ENCODE measurements around the gene AMTN.
"Not testable (repeated sequence)": the region's sequence is repeated elsewhere in the genome, so short reads cannot be mapped to it uniquely, and the experiment has no call there.

The AMTN gene, protein sequence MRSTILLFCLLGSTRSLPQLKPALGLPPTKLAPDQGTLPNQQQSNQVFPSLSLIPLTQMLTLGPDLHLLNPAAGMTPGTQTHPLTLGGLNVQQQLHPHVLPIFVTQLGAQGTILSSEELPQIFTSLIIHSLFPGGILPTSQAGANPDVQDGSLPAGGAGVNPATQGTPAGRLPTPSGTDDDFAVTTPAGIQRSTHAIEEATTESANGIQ

DNA sequence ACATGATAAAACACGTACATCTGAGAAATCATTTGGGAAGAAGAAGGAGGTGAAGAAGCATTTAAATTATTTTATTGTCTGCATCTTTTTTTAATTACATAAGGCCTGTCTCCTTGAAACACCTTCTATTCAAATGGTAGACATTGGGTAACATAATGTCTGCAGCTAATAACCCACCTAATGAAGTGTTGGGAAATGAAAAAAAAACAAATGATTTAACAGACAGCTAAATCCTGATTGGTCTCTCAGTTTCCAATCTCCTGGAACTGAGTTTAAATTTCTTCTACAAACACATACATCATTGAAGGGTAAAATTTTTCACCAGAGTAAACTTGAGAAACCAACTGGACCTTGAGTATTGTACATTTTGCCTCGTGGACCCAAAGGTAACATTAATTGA is at the start of gene AMTN:
Gene AMTN (plus strand): TSS at position 301 of the 400 bp plus-strand sequence. CDS start 209 bp downstream, outside the sequence.
- DNase-seq (ENCODE audit: low read depth in 2 of 2) = no peak

DNA sequence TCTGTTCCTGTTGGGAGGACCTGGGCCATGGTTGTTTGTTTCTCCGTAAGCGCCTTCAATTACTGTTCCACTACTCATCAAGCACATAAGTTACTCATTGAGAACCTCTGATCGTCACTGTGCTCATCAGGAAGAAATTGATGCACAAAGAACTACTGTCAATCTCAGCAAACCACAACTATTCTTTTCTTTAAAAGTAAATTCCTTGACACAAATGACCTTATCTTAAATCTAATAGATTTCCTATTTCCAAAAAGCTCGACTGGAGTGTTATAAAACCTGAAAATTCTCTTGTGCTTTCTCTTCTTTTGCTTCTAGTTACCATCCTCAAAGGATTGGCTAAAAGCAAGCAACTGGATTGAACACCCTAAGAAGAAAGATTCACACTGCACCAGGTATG is 46.5 kb upstream of the AMTN start, which contains the start of gene MUC7:
Gene MUC7 (plus strand): TSS at position 301 of the 400 bp plus-strand sequence. CDS start 1,825 bp downstream, outside the sequence.
- no peak for DNase-seq (ENCODE audit: low read depth in 2 of 2)

DNA sequence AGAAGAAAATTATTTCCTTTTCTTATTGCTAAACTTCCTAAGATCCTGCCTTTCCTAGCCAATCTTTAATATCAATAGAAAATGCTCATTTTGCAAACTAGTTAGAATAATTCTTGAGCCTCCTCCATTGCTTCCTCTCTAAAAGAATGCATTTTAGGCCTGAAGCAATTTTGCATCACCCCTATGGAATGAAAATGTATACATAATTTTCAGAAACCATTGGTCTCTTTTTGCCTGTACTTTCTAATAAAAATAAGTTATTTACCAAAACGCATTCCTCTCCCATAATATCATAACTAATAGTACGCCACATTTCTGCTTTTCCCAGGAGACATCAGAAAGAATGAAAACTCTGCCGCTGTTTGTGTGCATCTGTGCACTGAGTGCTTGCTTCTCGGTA is 44.7 kb upstream of the AMTN start:
- DNase-seq (ENCODE audit: low read depth in 2 of 2) = no peak

DNA sequence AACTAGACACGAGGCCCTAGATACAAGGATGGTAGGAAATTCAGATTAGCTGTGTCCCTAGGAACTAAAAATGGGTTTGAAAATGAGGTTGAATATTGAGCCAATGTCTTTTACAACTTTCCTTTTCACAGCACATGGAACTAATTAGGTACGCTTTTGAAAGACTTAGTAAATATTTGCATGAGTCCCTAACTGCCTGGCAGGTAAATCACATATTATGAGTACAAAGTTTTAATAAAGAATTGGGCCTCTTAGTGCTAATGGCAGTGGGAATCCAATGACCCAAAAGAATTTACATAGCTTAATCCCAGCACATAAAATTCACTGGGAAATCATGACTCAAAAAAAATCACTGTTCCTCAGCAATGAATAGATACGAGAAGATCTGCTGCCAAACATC is 29.6 kb upstream of the AMTN start:
- no peak for DNase-seq (ENCODE audit: low read depth in 2 of 2)

DNA sequence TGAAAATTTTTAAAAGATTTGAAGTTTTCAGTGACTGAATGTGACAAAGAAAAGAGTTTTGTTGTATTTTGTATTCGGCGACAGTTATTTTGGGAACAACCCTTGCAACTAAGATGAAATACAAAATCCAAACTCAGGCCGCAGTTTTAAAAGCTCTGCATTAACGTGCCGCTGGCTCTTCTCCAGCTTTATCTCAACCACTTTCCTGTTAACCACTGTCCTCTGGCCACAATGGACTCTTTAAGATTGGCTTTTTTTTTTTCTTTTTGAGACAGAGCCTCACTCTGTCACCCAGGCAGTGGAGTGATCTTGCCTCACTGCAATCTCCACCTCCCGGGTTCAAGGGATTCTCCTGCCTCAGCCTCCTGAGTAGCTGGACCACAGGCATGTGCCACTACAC is 22.1 kb upstream of the AMTN start:
- no peak for DNase-seq (ENCODE audit: low read depth in 2 of 2)

DNA sequence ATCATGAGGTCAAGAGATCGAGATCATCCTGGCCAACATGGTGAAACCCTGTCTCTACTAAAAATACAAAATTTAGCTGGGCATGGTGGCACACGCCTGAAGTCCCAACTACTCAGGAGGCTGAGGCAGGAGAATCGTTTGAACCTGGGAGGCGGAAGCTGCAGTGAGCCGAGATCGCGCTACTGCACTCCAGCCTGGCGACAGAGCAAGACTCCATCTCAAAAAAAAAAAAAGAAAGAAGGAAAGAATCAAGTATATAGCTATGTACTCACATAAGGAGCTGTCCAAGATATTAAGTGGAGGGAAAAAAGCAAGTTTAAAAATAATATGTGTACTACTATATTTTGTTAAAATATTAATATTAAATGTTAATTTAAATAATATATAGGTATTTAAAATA is 16.5 kb upstream of the AMTN start:
- DNase-seq (ENCODE audit: low read depth in 2 of 2) = not testable (repeated sequence)

DNA sequence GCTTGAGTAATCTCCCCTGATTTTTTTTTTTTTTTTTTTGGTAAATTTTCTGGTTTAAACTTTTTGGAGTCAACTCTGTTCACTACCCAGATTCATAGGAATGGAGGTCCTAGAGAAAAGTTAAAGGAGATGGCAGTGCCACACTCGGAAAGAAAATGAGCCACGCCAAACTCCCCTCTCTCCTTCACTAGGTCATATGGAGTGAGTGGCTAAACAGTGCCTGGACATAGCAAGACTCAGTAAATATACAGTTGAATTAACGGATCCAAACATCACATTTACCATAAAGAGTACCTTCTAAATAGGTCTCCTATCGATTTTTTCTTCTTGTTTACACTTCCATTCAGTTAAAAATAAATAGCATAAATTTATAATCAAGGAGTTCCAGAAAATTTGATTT is 13.6 kb upstream of the AMTN start:
- no peak for DNase-seq (ENCODE audit: low read depth in 2 of 2)

DNA sequence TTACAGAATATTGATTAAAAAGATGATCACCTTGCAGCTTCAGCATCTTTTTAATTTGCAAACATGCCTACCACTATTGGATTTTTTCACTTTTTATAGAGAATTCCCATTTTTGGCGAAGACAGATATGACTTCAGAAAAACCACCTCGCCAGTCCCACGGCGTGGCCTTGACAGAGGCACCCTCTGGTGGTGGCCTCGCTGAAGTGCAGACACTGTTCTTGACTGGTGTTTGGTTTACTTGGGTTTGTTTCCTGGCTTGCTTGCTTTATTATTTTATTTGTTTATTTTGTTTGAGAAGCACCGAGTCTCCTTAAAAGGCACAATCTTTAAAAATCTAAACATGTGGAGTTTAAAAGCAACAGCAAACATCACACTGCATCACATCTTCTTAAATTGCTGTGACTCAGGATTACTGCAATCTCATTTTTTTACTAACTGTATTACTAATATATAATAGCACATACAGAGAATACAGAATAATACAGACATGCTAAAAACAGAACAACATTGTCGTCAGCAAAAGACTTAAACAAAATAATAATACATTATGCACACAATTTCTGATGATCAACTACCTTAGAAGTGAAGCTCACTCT is 13.1 kb upstream of the AMTN start:
- DNase-seq (ENCODE audit: low read depth in 2 of 2) = peak; percentile 10 to 22

DNA sequence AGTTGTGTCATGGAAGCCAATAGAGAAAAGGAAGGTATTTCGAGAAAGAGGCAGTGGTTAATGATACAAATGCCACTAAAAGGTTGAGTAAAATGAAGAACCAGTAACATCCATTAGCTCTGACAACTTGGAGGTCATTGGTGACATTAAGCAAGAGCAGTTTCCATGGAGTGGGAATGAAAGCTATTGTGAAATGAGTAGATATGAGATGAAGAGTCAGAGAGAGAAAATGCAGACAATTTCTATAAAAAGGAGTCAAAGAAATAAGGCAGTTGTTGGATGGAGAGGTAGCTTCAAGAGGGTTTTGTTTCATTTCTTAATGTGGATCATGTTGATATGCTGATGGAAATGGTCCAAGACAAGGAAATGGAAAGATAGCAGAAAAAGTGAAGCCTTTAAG is 9.6 kb upstream of the AMTN start:
- no peak for DNase-seq (ENCODE audit: low read depth in 2 of 2)

DNA sequence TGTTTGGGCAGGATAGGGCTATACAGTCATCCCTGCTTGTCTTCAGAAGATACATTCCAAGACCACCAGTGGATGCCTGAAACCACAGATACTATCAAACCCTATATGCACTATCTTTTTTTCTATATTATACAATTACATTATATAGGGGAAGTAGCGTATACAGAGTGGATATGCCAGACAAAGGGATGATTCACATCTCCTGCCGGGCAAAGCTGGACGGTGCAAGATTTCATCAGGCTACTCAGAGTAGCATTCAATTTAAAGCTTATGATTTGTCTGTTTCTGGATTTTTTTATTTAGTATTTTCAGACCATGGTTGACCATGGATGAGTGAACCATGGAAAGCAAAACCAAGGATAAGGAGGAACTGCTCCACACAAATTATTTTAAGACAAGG is 7.0 kb upstream of the AMTN start:
- no peak for DNase-seq (ENCODE audit: low read depth in 2 of 2)

DNA sequence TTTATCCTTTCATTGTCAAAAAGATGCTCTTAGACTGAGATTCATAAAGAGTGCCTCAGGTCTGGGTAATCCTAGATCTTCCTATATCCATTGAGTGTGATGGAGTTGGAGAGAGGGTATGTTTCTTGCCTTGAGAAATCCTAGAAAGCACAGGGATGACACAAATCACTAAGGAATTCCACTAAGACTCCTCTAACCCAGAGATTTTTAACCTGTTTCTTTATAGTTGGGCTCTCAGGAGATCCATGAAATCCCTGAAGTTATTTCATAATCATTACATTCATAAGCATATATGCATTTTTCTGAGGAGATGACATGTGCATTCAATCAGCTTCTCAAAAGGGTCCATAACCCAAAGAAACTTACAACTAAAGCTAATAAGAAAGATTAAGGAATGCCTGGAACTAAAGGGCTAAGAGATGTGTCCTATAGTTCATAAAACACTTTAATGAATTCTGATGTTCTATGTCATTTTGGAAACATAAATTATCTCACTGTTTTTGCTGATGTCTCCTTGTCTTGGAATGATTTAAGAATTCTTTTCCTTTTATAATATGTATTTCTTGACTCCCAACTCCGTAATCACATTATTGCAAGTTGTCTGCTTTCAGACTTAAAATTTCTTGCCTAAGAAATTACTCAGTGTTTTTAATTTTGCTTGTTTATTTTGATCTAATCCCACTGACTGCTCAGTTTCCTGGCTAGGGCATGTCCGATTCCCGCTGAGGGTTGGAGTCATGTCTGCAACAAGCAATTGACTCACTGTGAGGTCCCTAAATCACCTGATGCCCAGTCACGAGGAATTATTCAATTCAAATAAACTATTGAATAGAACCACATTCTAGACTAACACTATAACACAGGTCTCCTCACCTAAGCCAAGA is 2.8 kb upstream of the AMTN start:
- no peak for DNase-seq (ENCODE audit: low read depth in 2 of 2)

DNA sequence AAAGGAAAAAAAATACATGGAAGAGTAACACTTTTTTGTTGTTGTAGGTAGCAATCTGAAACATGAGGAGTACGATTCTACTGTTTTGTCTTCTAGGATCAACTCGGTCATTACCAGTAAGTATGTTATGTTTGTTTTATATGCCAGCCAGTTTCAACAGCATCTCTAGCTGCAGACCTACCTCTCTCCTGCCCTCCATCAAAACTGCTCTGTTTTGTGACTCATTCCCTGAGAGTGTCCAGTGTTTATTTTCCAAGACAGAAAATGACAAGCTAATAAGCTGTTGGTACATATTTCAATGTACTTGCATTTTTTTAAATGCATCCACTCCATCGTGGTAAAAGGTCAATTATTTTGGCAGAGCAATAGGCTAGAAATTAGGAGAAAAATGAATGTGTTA is 347 bp downstream of the AMTN start:
- no peak for DNase-seq (ENCODE audit: low read depth in 2 of 2)

DNA sequence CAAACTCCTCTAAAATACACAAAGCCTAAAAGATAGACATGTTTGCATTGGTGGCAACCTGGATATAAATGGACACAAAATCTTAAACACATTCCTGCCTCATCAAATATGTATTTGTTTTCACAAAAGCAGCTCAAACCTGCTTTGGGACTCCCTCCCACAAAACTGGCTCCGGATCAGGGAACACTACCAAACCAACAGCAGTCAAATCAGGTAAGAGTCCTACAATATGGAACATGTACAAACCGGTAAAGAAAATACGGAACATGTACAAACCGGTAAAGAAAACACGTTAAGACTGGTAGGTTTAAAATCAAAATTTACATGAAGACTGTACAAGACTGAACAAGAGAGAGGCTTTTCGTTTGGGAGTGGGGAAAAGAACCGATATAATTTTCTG is 4.3 kb downstream of the AMTN start:
- DNase-seq (ENCODE audit: low read depth in 2 of 2) = no peak

DNA sequence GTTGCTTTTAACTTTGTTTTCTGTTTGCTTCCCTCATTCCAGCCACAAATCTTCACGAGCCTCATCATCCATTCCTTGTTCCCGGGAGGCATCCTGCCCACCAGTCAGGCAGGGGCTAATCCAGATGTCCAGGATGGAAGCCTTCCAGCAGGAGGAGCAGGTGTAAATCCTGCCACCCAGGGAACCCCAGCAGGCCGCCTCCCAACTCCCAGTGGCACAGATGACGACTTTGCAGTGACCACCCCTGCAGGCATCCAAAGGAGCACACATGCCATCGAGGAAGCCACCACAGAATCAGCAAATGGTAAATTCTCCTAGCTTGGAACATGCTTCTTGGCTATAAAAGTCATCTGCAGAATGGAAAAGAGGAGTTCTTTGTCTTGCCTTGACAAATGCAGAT is 12.6 kb downstream of the AMTN start:
- DNase-seq (ENCODE audit: low read depth in 2 of 2) = no peak

DNA sequence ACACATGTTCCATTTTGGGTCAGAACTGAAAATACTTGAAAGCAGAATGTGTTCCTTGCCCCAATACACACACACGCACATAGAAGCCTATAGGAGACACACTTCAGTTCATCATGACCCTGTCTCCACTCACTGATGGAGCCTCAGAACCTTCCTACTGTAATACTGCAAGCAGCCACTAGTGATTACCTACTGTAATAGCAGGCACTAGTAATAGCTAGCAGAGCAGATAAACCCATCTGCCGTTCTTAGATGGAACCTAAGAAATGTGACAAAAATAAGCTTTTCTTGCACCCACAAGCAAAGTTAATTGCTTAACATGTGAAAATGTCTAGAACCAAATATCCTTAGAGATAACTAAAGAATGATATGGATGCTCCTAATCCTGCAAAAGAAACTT is 13.6 kb downstream of the AMTN start:
- DNase-seq (ENCODE audit: low read depth in 2 of 2) = no peak

DNA sequence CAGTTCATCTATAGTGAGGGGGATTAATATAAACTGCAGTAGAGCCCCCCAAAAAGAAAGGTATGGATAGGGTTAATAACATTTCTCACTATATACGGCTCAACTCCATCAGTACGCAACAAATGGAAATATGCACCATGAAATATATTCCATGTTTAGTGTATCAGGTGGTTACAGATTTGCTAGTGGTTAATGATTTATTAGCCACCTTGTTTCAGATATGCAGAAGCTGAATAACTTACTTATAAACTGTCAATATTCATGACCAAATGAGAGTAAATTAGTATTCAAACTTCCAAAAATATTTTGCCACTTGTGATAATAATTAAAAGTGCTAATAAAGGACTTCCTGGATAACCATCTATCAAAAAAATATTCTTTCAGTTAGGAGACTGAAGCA is 14.8 kb downstream of the AMTN start:
- DNase-seq (ENCODE audit: low read depth in 2 of 2) = no peak

DNA sequence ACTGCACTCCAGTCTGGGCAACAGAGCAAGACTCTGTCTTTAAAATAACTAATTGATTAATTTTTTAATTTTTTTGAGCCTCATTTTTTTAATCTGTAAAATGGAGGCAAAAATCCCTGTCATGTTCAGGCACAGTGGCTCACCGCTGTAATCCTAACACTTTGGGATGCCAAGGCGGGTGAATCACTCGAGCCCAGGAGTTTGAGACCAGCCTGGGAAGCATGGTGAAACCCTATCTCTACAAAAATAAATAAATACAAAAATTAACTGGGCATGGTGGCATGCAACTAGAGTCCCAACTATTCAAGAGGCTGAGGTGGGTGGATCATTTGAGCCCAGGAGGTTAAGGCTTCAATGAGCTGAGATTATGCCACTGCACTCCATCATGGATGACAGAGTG is 15.4 kb downstream of the AMTN start:
- DNase-seq (ENCODE audit: low read depth in 2 of 2) = no peak

DNA sequence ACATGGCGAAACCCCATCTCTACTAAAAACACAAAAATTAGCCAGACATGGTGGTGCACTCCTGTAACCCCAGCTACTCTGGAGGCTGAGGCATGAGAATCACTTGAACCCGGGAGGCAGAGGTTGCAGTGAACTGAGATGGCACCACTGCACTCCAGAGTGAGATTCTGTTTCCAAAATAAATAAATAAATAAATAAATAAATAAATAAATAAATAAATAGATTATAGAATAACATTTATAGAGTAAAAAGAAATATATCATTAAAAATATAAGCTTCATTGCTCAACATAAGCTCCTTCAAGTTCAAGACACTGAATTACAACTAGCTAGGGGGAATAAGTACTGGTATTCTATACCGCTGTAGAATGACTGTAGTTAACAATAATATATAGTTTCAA is 16.5 kb downstream of the AMTN start:
- DNase-seq (ENCODE audit: low read depth in 2 of 2) = not testable (repeated sequence)

DNA sequence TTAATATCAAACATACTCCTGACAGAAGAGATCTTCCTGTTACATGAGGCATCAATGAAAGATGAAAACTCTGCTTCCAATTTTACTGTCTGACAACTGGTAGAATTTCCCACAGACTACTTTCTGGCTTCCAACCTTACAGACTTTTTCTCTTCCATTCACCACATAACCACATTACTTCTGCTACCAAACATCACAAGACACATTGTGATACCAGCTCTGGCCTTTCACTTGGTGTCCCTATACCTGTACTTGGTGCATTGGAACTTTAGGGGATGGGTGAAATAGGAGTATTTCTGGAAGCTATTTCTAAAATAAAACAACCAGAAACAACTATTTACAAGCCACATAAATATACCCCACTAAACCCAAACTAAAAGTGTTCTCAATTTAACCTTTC is 20.5 kb downstream of the AMTN start:
- DNase-seq (ENCODE audit: low read depth in 2 of 2) = no peak

DNA sequence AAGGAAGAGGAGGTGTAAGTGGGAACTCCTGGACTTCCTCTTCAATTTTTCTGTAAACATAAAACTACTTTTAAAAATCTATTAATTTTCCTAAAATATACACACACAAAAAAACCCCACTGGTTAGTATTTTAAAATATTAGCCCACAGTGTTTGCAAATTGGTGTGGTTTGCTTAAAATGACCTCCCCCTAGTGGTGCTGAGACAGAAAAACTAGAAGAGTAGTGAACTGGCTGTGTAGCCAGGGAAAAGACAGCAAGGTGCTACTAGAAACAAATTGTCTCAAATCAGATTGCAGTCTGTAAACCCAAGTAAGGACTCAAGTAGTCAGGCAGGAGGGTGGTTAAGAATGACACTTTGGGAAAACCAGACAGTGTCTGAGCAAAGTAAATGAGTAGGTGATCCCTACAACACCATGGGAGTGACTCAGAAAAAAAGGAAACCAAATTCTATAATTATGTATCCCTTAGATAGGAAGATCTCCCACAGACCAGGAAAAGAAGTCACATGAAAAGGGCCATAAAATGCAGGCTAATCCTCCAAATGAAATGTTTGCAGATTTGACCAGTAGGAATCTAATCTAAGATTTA is 26.0 kb downstream of the AMTN start:
- no peak for DNase-seq (ENCODE audit: low read depth in 2 of 2)

DNA sequence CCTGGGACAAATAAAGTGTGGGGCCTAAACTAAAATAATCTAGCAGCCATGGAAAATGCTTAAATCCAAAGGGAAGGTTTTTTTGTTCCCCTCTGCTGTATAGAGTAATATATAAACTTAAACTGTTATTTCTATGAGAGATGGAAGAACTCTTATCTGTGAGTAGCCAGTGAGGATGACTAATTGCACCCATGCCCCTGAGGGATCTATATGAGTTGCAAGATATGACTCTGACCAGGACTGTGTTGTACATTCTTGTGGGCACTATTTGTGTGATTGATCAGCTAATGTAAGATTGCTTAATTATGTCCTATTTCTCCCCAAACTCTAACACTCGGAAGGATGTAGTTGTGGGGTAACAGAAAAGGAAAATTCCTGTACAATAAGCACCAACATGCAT is 38.5 kb downstream of the AMTN start:
- DNase-seq (ENCODE audit: low read depth in 2 of 2) = no peak

DNA sequence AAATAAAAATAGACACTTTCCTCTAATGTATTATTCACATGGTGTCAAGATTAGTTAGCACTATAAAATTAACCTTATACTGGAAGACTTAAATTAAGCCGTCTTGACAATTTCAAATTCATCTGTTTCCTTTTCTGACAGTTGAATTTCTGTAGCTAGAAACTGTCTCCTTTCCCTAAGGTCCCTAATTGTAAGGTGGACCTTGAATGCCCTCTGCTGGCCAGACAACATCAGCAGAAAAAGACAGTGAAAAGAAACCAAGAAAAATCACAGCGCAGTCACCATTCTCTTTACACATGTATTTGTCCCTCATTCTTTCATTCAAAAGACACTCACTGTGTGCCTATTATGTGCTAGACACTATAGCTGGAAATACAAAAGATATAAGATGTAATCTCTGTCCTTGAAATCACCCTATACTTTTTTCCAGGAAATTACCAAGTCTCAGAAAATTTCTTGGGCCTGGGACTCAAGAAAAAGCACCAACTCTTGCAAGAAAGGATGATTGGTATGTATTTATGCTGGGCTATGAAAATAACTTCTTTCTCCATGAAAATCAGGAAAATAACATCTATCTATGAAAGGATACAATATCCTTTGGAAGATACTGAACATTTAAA is 41.0 kb downstream of the AMTN start:
- no peak for DNase-seq (ENCODE audit: low read depth in 2 of 2)

All from stimulated activated CD8-positive, alpha-beta memory T cell treated with anti-CD3 and anti-CD28 coated beads, Interleukin-15, amount 100 ng/mL, for 48 hours (primary cell).